ENCODE measurements around the gene CD74. TPM values are rescaled to one million over a fixed set of nuclear protein-coding genes. Genes with fewer than 3 reads are reported as not detected.

CD74 gene
- total and polyA plus RNA-seq, 2 of the 8 experiments (the other 6 are each of a cell fraction or from before 2014, with no cell fraction given) = 45.9 to 61.0 TPM

DNA sequence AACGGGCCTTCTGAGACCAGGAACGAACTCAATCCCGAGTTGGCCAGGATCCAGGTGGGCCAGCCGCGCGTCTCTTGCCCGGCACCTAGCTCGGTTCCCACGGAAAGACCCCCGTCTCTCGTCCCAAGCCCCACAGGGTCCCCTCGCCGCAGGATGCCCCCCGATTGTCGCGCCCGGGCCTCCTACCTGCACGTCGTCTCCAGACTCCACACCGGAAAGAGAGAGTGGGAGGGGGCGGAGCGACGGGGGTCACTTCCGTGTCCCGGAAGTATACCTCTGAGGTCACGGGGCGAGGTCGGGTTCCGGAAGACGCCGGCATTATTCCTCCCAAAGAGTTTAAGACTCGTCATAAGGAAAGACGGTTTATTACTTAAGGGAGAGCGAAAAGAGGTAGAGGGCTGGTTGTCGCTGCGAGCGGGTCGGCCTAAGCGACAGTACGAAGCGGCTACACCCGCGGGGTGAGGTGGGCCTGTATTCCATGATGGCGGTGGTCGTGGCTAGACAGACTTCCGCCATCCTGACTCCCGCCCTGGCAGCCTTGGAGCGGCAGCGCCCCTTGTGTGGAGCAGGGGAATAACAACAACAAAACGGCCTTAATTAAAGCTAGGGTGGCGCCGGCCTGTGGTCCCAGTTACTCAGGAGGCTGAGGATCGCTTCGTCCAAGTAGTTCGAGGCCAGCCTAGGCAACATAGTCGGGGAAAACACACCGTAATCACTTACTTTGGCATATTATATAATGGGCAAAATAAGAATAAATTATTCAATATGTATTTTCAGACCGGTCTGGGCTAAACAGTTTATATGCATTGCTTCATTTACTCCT lies 37.0 kb upstream of the CD74 start, which contains the start of gene RPS14 (continued):
- TF ChIP-seq, protein P1, sequence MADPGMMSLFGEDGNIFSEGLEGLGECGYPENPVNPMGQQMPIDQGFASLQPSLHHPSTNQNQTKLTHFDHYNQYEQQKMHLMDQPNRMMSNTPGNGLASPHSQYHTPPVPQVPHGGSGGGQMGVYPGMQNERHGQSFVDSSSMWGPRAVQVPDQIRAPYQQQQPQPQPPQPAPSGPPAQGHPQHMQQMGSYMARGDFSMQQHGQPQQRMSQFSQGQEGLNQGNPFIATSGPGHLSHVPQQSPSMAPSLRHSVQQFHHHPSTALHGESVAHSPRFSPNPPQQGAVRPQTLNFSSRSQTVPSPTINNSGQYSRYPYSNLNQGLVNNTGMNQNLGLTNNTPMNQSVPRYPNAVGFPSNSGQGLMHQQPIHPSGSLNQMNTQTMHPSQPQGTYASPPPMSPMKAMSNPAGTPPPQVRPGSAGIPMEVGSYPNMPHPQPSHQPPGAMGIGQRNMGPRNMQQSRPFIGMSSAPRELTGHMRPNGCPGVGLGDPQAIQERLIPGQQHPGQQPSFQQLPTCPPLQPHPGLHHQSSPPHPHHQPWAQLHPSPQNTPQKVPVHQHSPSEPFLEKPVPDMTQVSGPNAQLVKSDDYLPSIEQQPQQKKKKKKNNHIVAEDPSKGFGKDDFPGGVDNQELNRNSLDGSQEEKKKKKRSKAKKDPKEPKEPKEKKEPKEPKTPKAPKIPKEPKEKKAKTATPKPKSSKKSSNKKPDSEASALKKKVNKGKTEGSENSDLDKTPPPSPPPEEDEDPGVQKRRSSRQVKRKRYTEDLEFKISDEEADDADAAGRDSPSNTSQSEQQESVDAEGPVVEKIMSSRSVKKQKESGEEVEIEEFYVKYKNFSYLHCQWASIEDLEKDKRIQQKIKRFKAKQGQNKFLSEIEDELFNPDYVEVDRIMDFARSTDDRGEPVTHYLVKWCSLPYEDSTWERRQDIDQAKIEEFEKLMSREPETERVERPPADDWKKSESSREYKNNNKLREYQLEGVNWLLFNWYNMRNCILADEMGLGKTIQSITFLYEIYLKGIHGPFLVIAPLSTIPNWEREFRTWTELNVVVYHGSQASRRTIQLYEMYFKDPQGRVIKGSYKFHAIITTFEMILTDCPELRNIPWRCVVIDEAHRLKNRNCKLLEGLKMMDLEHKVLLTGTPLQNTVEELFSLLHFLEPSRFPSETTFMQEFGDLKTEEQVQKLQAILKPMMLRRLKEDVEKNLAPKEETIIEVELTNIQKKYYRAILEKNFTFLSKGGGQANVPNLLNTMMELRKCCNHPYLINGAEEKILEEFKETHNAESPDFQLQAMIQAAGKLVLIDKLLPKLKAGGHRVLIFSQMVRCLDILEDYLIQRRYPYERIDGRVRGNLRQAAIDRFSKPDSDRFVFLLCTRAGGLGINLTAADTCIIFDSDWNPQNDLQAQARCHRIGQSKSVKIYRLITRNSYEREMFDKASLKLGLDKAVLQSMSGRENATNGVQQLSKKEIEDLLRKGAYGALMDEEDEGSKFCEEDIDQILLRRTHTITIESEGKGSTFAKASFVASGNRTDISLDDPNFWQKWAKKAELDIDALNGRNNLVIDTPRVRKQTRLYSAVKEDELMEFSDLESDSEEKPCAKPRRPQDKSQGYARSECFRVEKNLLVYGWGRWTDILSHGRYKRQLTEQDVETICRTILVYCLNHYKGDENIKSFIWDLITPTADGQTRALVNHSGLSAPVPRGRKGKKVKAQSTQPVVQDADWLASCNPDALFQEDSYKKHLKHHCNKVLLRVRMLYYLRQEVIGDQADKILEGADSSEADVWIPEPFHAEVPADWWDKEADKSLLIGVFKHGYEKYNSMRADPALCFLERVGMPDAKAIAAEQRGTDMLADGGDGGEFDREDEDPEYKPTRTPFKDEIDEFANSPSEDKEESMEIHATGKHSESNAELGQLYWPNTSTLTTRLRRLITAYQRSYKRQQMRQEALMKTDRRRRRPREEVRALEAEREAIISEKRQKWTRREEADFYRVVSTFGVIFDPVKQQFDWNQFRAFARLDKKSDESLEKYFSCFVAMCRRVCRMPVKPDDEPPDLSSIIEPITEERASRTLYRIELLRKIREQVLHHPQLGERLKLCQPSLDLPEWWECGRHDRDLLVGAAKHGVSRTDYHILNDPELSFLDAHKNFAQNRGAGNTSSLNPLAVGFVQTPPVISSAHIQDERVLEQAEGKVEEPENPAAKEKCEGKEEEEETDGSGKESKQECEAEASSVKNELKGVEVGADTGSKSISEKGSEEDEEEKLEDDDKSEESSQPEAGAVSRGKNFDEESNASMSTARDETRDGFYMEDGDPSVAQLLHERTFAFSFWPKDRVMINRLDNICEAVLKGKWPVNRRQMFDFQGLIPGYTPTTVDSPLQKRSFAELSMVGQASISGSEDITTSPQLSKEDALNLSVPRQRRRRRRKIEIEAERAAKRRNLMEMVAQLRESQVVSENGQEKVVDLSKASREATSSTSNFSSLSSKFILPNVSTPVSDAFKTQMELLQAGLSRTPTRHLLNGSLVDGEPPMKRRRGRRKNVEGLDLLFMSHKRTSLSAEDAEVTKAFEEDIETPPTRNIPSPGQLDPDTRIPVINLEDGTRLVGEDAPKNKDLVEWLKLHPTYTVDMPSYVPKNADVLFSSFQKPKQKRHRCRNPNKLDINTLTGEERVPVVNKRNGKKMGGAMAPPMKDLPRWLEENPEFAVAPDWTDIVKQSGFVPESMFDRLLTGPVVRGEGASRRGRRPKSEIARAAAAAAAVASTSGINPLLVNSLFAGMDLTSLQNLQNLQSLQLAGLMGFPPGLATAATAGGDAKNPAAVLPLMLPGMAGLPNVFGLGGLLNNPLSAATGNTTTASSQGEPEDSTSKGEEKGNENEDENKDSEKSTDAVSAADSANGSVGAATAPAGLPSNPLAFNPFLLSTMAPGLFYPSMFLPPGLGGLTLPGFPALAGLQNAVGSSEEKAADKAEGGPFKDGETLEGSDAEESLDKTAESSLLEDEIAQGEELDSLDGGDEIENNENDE (IDR thresholded peaks at IDR 0.05; ENCODE audit: insufficient replicate concordance, low read length) = no peak
- TF ChIP-seq, protein P2, sequence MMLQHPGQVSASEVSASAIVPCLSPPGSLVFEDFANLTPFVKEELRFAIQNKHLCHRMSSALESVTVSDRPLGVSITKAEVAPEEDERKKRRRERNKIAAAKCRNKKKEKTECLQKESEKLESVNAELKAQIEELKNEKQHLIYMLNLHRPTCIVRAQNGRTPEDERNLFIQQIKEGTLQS (IDR thresholded peaks at IDR 0.05; ENCODE audit: insufficient read depth, low read depth, low read length) = 0 out of 2 replicates have a peak, but pooled peaks have one; percentile 20
- TF ChIP-seq CTBP2 (IDR thresholded peaks at IDR 0.05; ENCODE audit: borderline replicate concordance, insufficient read depth, insufficient read length, low read length) (peak; percentile 39), SP4 (IDR thresholded peaks at IDR 0.05; ENCODE audit: low read length) (no peak; the same call in 1 of the 2 replicates), SAP30 (IDR thresholded peaks at IDR 0.05; ENCODE audit: insufficient read depth, insufficient replicate concordance, low read length) (no peak), JUND (IDR thresholded peaks at IDR 0.05; ENCODE audit: low read length) (no peak), SIX5 (IDR thresholded peaks at IDR 0.05; ENCODE audit: low read depth, low read length) (no peak), POLR2AphosphoS5 (IDR thresholded peaks at IDR 0.05; ENCODE audit: low read depth, low read length) (peak; percentile 95; the same call in 1 of the 2 replicates), TBP (IDR thresholded peaks at IDR 0.05; ENCODE audit: low read depth, low read length) (peak; percentile 92)
